EL (cell line): ENCODE results near the gene SPDYE6.
"Not testable (repeated sequence)": the region's sequence is repeated elsewhere in the genome, so short reads cannot be mapped to it uniquely, and the experiment has no call there.

ENCODE experiments used
- DNase-seq: peaks from one replicate; pipeline ENCODE4 v3.0.0-alpha.2; 2016

SPDYE6 gene

GRCh38 chr7:102363549-102364393 is 7.5 kb upstream of the SPDYE6 start:
- peak; percentile 99 for DNase-seq

GRCh38 chr7:102346983-102347382 is 9.3 kb downstream of the SPDYE6 start:
- DNase-seq: not testable (repeated sequence)

GRCh38 chr7:102340599-102341368 is 15.5 kb downstream of the SPDYE6 start:
- not testable (repeated sequence) for DNase-seq

- DNase-seq: not testable (repeated sequence)
These were observed 18.8 kb downstream of the SPDYE6 start for GRCh38 chr7:102337420-102337819.

- not testable (repeated sequence) for DNase-seq
These were observed 19.2 kb downstream of the SPDYE6 start for GRCh38 chr7:102337002-102337401.

- not testable (repeated sequence) for DNase-seq
These were observed 20.7 kb downstream of the SPDYE6 start for GRCh38 chr7:102335574-102335973.

- DNase-seq: not testable (repeated sequence)
These were observed 25.4 kb downstream of the SPDYE6 start for GRCh38 chr7:102330666-102331460.

- not testable (repeated sequence) for DNase-seq
These were observed 26.9 kb downstream of the SPDYE6 start for GRCh38 chr7:102329366-102329765.

GRCh38 chr7:102328863-102329262 is 27.4 kb downstream of the SPDYE6 start:
- not testable (repeated sequence) for DNase-seq

GRCh38 chr7:102327183-102327582 is 29.1 kb downstream of the SPDYE6 start:
- not testable (repeated sequence) for DNase-seq

GRCh38 chr7:102326157-102326889 is 29.9 kb downstream of the SPDYE6 start:
- no peak for DNase-seq

GRCh38 chr7:102325106-102325505 is 31.1 kb downstream of the SPDYE6 start:
- DNase-seq: not testable (repeated sequence)

- DNase-seq: no peak
These were observed 32.4 kb downstream of the SPDYE6 start for GRCh38 chr7:102323914-102324195.

GRCh38 chr7:102322202-102322715 is 34.0 kb downstream of the SPDYE6 start:
- no peak for DNase-seq

GRCh38 chr7:102321351-102322201 is 34.7 kb downstream of the SPDYE6 start:
- no peak for DNase-seq

GRCh38 chr7:102320601-102321350 is 35.5 kb downstream of the SPDYE6 start:
- no peak for DNase-seq

- no peak for DNase-seq
These were observed 36.1 kb downstream of the SPDYE6 start for GRCh38 chr7:102320181-102320580.

- no peak for DNase-seq
These were observed 36.6 kb downstream of the SPDYE6 start for GRCh38 chr7:102319671-102320070.

- DNase-seq: no peak
These were observed 37.7 kb downstream of the SPDYE6 start for GRCh38 chr7:102318482-102318971.
